GM12801 (cell line): ENCODE data around the gene ID4.

Experiments used
- CTCF ChIP-seq: IDR thresholded peaks from one replicate; pipeline ENCODE4 v1.5.1; 2011; ENCODE audit warnings: control low read depth; ENCODE audit not compliant: insufficient read length; ENCODE audit errors: extremely low read depth

Gene ID4

GRCh38 chr6:19876672-19877071 lies 39.5 kb downstream of the ID4 start:
- TF ChIP-seq CTCF = no peak

- no peak for TF ChIP-seq CTCF
Observed at GRCh38 chr6:19879663-19880062, 42.5 kb downstream of the ID4 start.

GRCh38 chr6:19880066-19880465 lies 42.9 kb downstream of the ID4 start:
- no peak for TF ChIP-seq CTCF

GRCh38 chr6:19891451-19891850 lies 54.3 kb downstream of the ID4 start:
- no peak for TF ChIP-seq CTCF
